Measurements from ENCODE around the gene ZC3H12C.
"Not testable (repeated sequence)": the region's sequence is repeated elsewhere in the genome, so short reads cannot be mapped to it uniquely, and the experiment has no call there.

ZC3H12C gene

DNA sequence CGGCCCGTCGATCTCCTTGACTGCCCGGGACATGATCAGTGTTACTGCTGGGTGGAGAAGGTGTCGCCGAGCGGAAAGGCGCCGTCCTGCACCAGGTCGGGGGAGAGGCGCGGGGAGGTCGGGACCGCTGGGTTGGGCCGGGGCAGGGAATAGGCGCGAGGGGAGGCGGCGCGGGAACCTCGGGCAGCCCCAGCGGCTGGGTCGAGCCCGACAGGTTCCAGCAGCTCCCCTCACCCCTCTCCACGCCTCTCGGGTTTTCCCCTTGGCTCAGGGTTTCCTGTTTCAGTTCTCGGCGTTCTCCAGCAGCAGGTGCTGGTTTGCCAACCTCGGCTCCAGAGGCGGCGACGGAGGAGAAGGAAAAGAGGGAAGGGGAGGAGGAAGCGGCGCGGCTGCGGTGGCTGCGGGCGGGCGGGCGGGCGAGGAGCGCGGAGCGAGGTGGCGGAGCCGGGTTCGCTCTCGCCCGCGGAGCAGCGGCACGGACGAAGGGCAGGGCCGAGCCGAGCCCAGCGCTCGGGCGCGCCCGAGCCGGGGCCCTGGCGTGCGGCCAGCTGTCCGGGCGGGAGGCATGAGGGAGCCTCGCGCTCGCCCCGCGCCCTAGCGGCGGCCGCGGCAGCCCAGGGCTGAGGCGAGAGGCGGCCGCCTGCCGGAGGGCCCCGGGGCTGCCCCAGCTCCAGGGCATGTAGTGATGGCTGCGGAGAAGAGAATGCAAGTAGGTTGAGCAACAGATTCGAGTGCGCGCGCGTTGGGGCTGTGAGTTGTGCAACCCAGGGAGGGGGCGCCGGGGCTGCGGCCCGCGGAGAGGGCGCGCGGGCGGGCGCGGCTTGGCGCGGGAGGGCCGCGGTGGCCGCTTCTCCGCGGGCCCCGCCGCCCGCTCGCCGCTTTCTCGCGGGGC lies at the start of gene ZC3H12C:
Gene ZC3H12C (plus strand): TSS at position 878 of the 892 bp plus-strand sequence. CDS start 20 bp downstream, outside the sequence.
- DNase-seq (ENCODE audit: low spot score), result peak; percentile 76

DNA sequence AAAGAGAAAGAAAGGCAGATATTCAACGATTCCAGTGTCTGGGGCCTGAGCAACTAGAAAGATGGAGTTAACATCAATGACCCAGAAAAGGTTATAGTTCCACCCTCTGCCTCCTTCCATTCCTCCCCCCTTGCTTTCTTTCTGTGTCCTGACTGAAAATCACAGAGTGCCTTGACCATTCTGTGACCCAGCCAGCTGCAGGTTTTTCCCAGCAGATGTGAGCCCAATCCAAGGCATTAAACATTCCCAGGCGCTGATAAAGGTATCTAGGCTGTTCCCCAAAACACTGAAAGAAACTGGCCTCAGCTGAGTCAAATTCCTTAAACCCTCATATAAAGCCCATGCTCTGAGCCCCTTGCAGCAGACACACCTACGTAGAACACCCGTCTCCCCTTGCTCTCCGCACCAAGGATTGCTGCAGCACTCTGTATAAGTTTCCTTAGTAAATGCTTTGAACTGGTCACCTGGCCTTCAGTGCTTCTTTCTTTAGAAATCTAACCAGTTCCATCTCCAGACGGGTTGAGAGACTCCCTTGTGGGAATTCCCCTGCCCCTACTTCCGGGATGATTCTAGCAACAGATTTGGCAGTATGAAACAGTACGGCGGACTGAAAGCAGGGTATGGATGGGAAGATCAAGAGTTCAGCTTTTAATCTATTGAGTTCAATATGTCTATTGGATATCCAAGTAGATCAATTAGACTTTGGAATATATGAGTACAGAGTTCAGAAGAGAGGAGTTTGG lies 48.8 kb upstream of the ZC3H12C start:
- no peak for DNase-seq (ENCODE audit: low spot score)

GRCh38 chr11:110046775-110047380 lies 46.3 kb upstream of the ZC3H12C start:
- no peak for DNase-seq (ENCODE audit: low spot score)

DNA sequence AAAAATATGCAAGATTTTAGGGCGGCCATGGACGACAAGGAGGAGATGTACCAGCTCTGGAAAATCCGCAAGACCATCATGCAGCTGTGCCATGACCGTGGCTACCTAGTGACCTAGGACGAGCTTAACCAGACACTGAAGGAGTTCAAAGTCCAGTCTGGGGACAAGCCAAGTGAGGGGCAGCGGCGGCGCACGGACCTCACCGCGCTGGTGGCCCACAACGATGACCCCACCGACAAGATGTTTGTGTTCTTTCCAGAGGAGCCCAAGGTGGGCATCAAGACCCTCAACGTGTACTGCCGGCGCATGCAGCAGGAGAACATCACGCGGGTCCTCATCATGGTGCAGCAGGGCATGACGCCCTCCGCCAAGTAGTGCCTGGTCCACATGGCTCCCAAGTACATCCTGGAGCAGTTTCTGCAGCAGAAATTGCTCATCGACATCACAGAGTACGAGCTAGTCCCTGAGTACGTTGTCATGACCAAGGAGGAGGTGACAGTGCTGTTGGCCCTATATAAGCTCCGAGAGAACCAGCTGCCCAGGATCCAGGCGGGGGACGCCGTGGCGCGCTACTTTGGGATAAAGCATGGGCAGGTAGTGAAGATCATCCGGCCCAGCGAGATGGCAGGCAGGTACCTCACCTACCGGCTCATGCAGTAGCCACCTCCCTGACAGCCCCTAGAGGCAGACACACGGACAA lies 43.5 kb upstream of the ZC3H12C start:
- DNase-seq (ENCODE audit: low spot score), result no peak

DNA sequence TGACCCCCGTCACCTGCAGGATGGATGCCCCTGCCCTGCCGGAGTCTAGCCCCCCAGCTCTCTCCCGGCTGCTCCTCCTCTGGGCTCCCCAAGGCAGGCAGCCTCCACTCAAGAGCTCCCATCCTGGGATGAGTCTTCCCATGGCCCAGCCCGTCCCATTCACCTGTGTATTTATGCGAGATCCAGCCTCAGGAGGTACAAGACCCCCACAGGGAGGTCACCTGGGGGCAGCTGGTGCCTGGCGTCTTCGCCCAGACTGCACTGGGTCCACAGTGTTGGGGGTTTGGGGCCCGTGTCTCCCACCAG lies 43.0 kb upstream of the ZC3H12C start:
- no peak for DNase-seq (ENCODE audit: low spot score)

DNA sequence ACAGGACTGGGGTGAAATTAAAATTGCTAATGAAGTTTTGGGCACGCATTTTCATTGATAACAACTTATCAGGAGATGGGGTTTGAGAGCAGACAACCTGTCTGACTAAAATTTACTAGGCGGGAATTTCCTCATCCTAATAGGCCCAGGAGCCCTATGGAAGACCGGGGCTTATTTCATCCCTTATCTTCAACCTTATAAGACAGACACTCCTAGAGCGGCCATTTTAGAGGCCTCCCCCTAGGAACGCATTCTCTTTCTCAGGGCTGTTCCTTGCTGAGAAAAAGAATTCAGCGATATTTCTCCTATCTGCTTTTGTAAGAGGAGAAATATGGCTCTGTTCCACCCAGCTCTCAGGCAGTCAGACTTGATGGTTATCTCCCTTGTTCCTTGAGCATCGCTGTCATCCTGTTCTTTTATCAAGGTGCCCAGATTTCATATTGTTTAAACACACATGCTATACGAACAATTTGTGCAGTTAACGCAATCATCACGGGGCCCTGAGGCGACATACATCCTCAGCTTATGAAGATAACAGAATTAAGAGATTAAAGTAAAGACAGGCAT lies 39.3 kb upstream of the ZC3H12C start:
- no peak for DNase-seq (ENCODE audit: low spot score)

GRCh38 chr11:110056956-110057355 lies 36.2 kb upstream of the ZC3H12C start:
- no peak for DNase-seq (ENCODE audit: low spot score)

DNA sequence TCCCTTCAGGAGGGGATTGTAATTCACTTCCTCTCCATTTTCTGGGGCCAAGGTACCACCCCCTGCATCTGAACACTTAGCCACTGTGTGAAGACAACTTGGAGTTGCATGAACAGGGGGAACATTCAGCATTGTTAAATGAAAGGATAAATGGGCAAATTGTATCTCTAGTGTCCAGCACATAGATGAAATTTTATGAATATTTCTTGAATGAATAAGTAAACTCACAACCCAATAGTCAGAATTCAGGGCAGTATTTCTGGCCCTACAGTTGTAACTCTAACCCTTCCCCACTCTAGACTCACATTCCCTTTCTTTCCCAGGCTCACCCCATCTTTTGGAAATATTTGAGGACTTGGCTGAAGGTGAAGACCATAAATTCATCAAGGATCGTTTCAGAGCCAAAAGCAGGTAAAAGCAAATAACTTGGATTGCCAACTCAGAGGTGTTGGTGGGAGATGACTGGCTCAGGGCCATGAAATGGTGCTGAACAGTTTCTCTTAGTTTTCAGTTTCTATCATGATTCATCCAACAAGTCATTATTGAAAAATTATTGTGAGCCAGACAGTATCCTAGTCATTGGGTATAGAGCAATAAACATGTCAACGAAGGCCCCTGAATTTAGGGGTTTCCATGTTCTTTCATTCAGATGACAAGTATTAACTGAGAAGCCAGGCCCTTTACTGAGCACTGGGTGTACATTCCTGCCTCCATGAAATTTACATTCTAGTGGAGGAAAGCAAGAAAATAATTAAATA lies 33.3 kb upstream of the ZC3H12C start:
- DNase-seq (ENCODE audit: low spot score), result no peak

- DNase-seq (ENCODE audit: low spot score), result no peak
These were observed 31.9 kb upstream of the ZC3H12C start for GRCh38 chr11:110061296-110061695.

- DNase-seq (ENCODE audit: low spot score), result no peak
These were observed 30.9 kb upstream of the ZC3H12C start for GRCh38 chr11:110062247-110062646.

GRCh38 chr11:110065189-110065588 lies 28.0 kb upstream of the ZC3H12C start:
- no peak for DNase-seq (ENCODE audit: low spot score)

DNA sequence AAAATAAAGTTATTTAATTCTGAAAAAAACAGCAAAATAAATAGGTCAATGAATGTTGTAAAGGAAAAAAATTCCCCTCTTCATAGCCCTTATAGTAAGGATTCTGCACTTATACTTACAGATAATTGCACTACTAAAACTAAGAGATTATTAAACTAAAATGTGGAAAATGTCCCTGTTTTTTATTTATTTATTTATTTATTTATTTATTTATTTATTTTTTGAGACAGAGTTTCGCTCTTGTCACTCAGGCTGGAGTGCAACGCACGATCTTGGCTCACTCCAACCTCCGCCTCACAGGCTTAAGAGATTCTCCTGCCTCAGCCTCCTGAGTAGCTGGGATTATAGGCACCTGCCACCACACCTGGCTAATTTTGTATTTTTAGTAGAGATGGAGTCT lies 25.2 kb upstream of the ZC3H12C start:
- not testable (repeated sequence) for DNase-seq (ENCODE audit: low spot score)

GRCh38 chr11:110069158-110069737 lies 23.9 kb upstream of the ZC3H12C start:
- DNase-seq (ENCODE audit: low spot score), result no peak

GRCh38 chr11:110070176-110070575 lies 23.0 kb upstream of the ZC3H12C start:
- DNase-seq (ENCODE audit: low spot score), result no peak

GRCh38 chr11:110071197-110071596 lies 22.0 kb upstream of the ZC3H12C start:
- DNase-seq (ENCODE audit: low spot score), result no peak

GRCh38 chr11:110072930-110073329 lies 20.3 kb upstream of the ZC3H12C start:
- no peak for DNase-seq (ENCODE audit: low spot score)

DNA sequence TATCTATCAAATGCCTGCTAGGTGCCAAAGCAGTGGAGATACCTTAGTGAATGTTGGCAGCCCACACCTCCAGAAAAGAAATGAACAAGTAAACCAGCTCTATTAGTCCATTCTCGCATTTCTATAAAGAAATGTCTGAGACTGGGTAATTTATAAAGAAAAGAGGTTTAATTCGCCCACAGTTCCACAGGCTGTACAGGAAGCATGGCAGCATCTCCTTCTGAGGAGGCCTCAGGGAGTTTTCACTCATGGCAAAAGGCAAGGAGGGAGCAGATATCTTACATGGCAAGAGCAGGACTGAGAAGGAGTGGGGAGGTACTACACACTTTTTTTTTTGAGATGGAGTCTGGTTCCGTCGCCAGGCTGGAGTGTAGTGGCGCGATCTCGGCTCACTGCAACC lies 18.7 kb upstream of the ZC3H12C start:
- no peak for DNase-seq (ENCODE audit: low spot score)

DNA sequence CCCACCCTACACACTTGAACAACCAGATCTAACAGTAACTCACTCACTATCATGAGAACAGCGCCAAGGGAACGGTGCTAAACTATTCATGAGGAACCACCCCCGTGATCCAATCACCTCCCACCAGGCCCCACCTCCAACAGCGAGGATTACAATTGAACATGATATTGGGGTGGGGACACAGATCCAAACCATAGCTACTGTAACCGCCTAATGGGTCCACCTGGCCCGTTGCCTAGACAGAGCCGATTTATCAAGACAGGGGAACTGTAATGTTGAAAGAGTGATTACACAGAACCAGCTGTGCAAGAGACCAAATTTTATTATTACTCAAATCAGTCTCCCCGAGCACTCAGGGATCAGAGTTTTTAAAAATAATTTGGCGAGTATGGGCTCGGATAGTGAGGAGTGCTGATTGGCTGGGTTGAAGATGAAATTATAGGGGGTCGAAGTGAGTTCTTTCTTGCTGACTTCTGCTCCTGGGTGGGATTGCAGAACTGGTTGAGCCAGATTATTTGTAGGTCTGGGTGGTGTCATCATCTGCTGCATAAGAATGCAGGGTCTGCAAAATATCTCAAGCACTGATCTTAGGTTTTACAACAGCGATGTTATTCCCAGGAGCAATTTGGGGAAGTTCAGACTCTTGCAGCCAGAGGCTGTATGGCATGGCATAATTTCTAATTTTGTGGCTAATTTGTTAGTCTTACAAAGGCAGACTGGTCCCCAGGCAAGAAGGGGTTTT lies 17.9 kb upstream of the ZC3H12C start:
- no peak for DNase-seq (ENCODE audit: low spot score)

GRCh38 chr11:110075847-110076208 lies 17.4 kb upstream of the ZC3H12C start:
- DNase-seq (ENCODE audit: low spot score), result no peak

GRCh38 chr11:110076371-110076965 lies 16.7 kb upstream of the ZC3H12C start:
- DNase-seq (ENCODE audit: low spot score), result no peak

Data from HuH-7 (cell line).